ENCODE data around the gene RPL23.

Gene RPL23

DNA sequence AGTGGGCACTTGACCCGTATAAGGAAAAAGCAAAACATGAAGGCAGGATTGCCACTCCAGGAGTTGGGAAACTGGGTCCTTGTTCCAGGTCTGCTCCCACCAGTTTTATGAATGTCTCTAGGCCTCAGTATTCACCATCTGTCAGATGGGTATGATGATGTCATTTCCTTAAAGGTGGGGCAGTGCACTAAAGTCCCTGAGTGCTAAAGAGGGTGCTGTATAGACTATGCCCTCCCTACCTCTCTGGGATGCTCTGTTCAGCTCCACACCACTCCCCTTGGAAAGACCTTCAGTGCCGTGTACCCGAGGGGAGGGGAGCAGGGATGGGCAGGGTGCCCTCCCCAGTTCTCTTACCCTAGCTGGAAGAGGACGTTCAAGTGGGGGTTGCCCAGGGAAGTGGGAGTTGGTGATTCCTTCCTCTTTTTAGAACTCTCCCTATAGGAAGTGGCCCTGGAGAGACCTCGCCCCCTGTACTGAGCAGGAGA lies 18.5 kb upstream of the RPL23 start:
- Histone ChIP-seq H3K4me3 (ENCODE audit: low read length) (peak overlapping the region; percentile 99), H3K27ac (ENCODE audit: low read depth, low read length) (0 out of 2 replicates have a peak overlapping the region, but pooled peaks have one; percentile 58), H3K27me3 (ENCODE audit: insufficient read depth, low read length) (peaks cover 6% of the 10 kb centered on the region; the same call in 1 of the 2 replicates), H3K9ac (ENCODE audit: low read depth, low read length) (no peak overlapping the region; the same call in 1 of the 2 replicates), H3K4me1 (ENCODE audit: insufficient read depth, low read length) (peaks cover 43% of the 10 kb centered on the region), H3K9me3 (ENCODE audit: insufficient read depth, low read depth, low read length) (no peaks in the 10 kb centered on the region), H3K36me3 (ENCODE audit: insufficient read depth, low read length) (0 out of 2 replicates have a peak, but pooled peaks cover 3% of the 10 kb centered on the region)
- WGBS: 76% methylated on average over 1 of the region's 5 CpGs

DNA sequence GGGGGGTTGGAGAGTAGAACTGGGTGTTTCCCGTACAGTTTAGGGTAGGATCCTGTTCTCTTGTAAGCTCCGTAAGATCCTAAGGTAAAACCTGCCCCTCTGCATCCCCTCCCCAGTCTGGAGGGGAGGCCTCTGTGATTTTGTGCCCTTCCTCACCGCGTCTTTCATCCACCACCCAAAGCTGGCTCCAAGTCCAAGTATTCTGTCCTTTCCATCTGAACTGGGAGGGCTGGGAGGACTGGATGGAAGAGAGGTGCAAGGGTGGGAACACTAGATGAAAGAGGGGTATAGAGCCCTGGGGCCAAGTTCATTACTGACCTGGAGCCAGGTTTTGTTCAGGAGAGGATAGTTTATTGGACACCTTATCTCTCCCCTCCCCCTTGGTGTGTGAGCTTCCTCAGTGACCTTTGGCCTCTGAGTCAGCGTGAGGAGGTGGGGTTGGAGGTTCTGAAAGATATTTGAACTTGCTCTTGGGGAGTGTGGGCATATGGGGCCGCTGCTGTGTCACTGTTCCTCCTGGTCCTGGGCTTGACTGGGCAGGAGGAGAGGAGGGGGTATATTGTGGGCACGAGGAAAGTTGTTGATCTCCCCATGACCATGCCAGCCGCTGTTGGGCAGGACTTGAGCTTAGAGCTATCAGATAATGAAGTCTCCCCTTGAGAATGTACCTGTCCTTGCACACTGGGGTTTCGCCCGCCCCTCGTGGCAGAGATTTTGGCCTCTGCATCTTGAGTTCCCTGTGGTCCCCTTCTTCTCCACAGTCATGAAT lies 17.9 kb upstream of the RPL23 start:
- peaks cover 42% of the 10 kb centered on the region for H3K4me1 ChIP-seq (ENCODE audit: insufficient read depth, low read length)
- peaks cover 6% of the 10 kb centered on the region; the same call in 1 of the 2 replicates for H3K27me3 ChIP-seq (ENCODE audit: insufficient read depth, low read length)
- H3K9me3 ChIP-seq (ENCODE audit: insufficient read depth, low read depth, low read length): no peaks in the 10 kb centered on the region
- peak overlapping the region; percentile 58 for H3K27ac ChIP-seq (ENCODE audit: low read depth, low read length)
- H3K9ac ChIP-seq (ENCODE audit: low read depth, low read length): peak overlapping the region; percentile 77
- H3K4me3 ChIP-seq (ENCODE audit: low read length): peak overlapping the region; percentile 99
- 0 out of 2 replicates have a peak, but pooled peaks cover 3% of the 10 kb centered on the region for H3K36me3 ChIP-seq (ENCODE audit: insufficient read depth, low read length)
- 27% methylated on average over 11 of the region's 11 CpGs for WGBS

DNA sequence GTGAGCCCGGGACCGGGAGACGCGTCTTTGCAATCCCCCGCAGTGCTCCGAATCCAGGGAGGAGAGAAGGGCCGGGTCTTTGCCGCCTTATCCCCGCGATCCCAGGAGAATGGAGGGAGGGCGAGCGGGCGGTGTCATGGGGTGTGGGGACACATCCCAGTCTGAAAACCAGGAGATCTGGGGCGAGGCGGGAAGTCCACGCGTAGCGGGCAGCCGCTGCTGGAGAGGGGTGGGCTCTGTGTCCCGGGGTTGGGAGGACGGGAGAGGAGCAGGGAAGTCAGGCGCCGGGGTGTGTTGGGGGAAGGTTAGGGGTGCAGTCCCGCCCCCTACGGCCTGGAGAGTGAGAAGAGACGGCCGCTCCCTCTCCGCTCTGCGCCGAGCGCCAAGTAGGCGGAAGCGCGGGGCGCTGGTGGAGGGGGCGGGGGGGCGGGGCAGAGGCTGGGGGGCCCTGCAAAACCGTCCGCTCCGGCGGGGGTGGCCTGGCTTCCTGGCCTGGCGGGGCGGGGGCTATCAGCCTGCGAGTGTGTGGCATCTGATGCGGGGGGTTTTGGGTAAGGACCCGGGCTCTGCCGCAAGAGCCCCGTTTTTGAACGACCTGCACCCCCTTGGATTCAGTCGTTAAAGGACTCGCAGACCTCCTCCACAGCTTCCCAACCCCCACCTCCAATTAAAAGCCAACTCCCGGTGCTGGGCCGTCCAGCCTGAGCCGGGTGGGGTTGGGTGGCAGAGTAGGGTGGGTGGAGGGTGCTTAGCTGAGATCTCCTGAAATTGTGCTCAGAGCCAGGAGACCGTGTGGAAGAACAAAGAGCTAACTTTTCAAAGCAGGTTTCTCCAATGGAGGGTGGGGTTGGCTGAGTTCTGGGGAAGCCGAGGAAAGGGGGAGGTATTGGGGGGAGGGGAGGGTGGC lies 17.0 kb upstream of the RPL23 start:
- under 1% methylated on average over 42 of the region's 56 CpGs for WGBS
- H3K4me1 ChIP-seq (ENCODE audit: insufficient read depth, low read length): peaks cover 38% of the 10 kb centered on the region

DNA sequence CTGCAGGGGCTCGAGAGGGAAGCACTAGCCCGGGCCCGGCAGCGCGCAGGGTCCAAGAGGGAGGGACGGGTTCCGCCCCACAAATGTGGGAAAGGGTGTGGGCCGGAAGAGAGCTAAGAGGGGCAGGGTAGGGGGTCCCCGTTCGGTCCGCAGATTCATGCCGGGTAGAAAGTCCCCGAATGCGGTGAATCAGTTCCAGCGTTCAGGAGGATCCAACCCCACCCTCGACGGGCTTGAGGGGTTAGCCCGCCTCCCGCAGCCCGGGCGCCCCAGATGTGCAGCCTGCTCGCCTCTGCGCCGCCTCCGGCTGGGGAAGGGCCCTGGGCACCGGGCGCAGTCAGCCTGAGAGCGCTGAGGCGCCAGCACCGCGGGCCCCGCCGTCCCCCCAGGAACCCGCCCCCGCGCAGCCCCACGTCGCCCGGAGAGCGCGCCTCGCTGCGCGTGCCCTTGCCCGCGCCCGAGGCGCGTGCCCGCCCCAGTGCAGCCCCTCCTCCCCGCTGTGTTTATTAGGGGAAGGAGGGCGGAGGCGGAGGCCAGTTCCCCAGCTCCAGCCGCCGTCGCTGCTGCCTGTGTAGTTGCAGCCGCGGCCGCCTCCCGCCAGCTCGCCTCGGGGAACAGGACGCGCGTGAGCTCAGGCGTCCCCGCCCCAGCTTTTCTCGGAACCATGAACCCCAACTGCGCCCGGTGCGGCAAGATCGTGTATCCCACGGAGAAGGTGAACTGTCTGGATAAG lies 16.2 kb upstream of the RPL23 start, which contains the start of gene LASP1:
Gene LASP1 (plus strand): TSS at position 533 of the 733 bp plus-strand sequence. CDS start 132 bp downstream, at position 665.
- under 1% methylated on average over 73 of the region's 73 CpGs for WGBS
- Histone ChIP-seq H3K36me3 (ENCODE audit: insufficient read depth, low read length) (0 out of 2 replicates have a peak, but pooled peaks cover 3% of the 10 kb centered on the region), H3K9me3 (ENCODE audit: insufficient read depth, low read depth, low read length) (no peaks in the 10 kb centered on the region), H3K9ac (ENCODE audit: low read depth, low read length) (peak within 1 kb of the TSS; percentile 88), H3K27me3 (ENCODE audit: insufficient read depth, low read length) (peaks cover 6% of the 10 kb centered on the region; the same call in 1 of the 2 replicates), H3K4me3 (ENCODE audit: low read length) (peak within 1 kb of the TSS; percentile 99), H3K27ac (ENCODE audit: low read depth, low read length) (peak within 1 kb of the TSS; percentile 93), H3K4me1 (ENCODE audit: insufficient read depth, low read length) (peaks cover 30% of the 10 kb centered on the region)

More for the DNA sequence above, 17.0 kb upstream of the RPL23 start:
- H3K9me3 ChIP-seq (ENCODE audit: insufficient read depth, low read depth, low read length): no peaks in the 10 kb centered on the region
- 0 out of 2 replicates have a peak, but pooled peaks cover 3% of the 10 kb centered on the region for H3K36me3 ChIP-seq (ENCODE audit: insufficient read depth, low read length)
- H3K4me3 ChIP-seq (ENCODE audit: low read length): peak overlapping the region; percentile 99
- peak overlapping the region; percentile 93 for H3K27ac ChIP-seq (ENCODE audit: low read depth, low read length)
- peak overlapping the region; percentile 88 for H3K9ac ChIP-seq (ENCODE audit: low read depth, low read length)
- peaks cover 6% of the 10 kb centered on the region; the same call in 1 of the 2 replicates for H3K27me3 ChIP-seq (ENCODE audit: insufficient read depth, low read length)

DNA sequence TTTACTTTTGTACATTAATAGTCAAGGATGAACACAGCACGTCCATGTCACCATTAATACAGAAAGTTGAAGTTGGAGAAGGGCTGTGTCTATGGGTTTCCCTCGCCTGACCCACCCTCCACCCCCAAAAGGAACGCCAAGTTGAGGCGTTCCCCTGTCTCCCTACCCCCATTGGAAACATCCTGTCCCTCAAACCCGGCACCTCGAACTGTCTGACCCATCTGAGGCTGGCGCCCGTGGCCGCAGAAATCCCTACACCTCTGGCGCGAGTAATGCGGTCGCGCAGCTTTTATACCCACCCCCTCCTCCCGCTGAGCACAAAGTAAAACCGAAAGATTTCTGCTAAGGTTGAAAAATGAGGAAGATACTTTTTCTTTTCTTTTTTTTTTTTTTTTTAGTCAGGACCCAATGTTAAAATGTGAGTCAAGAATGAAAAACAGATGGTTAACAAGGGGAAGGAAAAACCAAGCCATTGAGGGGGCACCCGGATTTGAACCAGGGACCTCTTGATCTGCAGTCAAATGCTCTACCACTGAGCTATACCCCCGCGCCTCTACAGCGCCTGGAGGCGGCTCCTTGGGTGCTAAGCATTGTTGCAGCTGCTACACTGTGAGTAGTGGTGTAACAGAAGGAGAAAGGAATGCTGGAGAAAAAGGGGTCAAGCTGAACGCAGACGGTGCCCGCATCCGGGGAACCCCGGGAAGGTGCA lies 15.4 kb upstream of the RPL23 start:
- Histone ChIP-seq H3K36me3 (ENCODE audit: insufficient read depth, low read length) (0 out of 2 replicates have a peak, but pooled peaks cover 3% of the 10 kb centered on the region), H3K9ac (ENCODE audit: low read depth, low read length) (peak overlapping the region; percentile 82), H3K4me3 (ENCODE audit: low read length) (peak overlapping the region; percentile 99), H3K9me3 (ENCODE audit: insufficient read depth, low read depth, low read length) (no peaks in the 10 kb centered on the region), H3K27me3 (ENCODE audit: insufficient read depth, low read length) (peaks cover 6% of the 10 kb centered on the region; the same call in 1 of the 2 replicates), H3K27ac (ENCODE audit: low read depth, low read length) (peak overlapping the region; percentile 93), H3K4me1 (ENCODE audit: insufficient read depth, low read length) (peaks cover 23% of the 10 kb centered on the region)
- 1% methylated on average over 23 of the region's 26 CpGs for WGBS

DNA sequence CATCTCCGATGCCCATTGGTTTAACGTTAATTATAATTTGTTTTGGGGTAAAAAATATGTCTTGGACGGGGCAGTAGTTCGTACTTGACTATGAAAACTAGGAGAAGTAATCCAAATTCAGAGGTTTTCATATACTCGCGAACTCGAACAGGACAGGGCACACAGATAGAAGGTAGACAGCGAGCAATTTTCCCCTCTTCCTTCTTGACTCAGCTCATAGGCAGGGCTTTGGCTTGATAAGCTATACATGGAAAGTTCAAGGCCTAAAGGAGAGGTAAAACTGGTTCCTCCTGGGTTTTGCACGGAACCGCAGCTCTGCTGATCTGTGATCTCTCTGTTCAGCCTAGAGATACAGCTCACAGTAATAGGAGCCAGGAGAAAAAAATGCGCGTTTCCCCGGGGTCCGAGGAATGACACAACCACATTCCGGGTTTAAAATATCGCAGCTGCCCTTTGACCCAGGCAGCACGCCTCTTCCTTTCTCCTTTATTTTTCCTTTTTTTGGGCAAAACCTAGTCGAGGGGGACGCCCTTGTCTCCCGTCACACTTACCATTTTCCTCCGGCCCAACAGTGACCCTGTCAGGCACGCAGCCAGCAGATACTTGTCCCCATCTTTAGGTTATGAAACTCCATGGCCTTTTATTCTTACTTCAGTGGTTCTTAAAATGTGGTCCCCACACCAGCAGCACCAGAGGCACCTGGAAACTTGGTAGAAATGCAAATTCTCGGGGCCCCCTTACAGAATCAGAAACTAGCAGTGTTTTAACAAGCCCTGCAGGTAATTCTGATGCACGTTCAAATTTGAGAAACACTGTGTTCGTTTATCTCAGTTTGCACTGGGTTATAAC lies 14.7 kb upstream of the RPL23 start:
- H3K4me3 ChIP-seq (ENCODE audit: low read length): peak overlapping the region; percentile 99
- no peaks in the 10 kb centered on the region for H3K9me3 ChIP-seq (ENCODE audit: insufficient read depth, low read depth, low read length)
- H3K36me3 ChIP-seq (ENCODE audit: insufficient read depth, low read length): 0 out of 2 replicates have a peak, but pooled peaks cover 3% of the 10 kb centered on the region
- peaks cover 18% of the 10 kb centered on the region for H3K4me1 ChIP-seq (ENCODE audit: insufficient read depth, low read length)
- H3K27ac ChIP-seq (ENCODE audit: low read depth, low read length): peak overlapping the region; percentile 57; the same call in 1 of the 2 replicates
- 2% methylated on average over 25 of the region's 25 CpGs for WGBS
- peaks cover 6% of the 10 kb centered on the region; the same call in 1 of the 2 replicates for H3K27me3 ChIP-seq (ENCODE audit: insufficient read depth, low read length)
- peak overlapping the region; percentile 59 for H3K9ac ChIP-seq (ENCODE audit: low read depth, low read length)

DNA sequence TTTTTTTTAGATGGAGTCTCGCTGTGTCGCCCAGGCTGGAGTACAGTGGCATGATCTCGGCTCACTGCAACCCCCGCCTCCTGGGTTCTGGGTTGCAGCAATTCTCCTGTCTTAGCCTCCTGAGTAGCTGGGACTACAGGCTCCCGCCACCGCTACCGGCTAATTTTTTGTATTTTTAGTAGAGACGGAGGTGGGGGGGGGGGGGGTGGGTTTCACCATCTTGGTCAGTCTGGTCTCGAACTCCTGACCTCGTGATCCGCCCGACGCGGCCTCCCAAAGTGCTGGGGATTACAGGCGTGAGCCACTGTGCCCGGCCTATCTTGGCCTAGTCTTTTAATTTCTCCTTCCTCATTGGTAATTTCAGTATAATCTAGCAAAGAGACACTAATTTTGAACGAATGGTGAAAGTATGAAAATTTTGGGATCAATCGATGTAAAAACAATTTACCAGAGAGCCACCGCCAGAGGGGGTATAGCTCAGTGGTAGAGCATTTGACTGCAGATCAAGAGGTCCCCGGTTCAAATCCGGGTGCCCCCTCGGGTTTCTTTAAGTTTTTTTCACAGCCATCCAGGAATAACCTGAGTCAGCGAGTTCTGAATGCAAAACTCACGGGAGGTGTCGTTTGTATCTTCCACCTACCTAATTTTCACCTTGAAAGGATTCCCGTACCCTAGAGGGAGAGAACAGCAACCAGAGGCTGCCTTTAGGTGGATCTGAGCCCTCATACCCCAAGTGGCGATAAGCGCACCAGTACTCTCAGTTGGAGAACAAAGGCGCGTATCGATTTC lies 13.9 kb upstream of the RPL23 start:
- peaks cover 6% of the 10 kb centered on the region; the same call in 1 of the 2 replicates for H3K27me3 ChIP-seq (ENCODE audit: insufficient read depth, low read length)
- WGBS: 14% methylated on average over 31 of the region's 31 CpGs
- peak overlapping the region; percentile 59; the same call in 1 of the 2 replicates for H3K9ac ChIP-seq (ENCODE audit: low read depth, low read length)
- no peaks in the 10 kb centered on the region for H3K36me3 ChIP-seq (ENCODE audit: insufficient read depth, low read length)
- H3K27ac ChIP-seq (ENCODE audit: low read depth, low read length): peak overlapping the region; percentile 57; the same call in 1 of the 2 replicates
- peaks cover 11% of the 10 kb centered on the region for H3K4me1 ChIP-seq (ENCODE audit: insufficient read depth, low read length)
- H3K4me3 ChIP-seq (ENCODE audit: low read length): peak overlapping the region; percentile 99
- no peaks in the 10 kb centered on the region for H3K9me3 ChIP-seq (ENCODE audit: insufficient read depth, low read depth, low read length)

DNA sequence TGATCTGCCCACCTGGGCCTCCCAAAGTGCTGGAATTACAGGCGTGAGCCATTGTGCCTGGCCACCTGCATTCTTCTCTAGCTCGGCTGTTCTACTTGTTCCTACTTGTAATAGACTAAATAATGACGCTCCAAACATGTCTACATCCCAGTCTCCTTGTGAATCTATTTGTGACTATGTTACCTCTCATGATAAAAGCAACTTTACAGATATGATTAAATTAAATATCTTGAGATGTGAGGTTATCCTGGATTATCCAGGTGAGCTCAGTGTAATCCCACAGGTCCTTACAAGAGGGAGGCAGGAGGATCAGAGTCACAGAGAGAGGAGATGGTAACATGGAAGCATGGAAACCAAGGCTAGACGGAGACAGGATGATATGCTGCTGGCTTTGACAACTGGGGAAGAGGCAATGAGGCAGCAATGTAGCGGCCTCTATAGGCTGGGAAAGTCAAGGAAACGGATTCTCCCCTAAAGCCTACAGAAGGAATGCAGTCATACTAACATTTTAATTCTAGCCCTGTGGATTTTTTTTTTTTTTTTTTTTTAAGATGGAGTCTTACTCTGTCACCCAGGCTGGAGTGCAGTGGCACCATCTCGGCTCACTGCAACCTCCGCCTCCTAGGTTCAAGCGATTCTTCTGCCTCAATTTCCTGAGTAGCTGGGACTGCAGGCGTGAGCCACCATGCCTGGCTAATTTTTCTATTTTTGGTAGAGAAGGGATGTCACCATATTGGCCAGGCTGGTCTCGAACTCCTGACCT lies 11.3 kb upstream of the RPL23 start:
- H3K4me3 ChIP-seq (ENCODE audit: low read length): no peak overlapping the region
- H3K4me1 ChIP-seq (ENCODE audit: insufficient read depth, low read length): no peaks in the 10 kb centered on the region
- no peak overlapping the region for H3K27ac ChIP-seq (ENCODE audit: low read depth, low read length)
- H3K9ac ChIP-seq (ENCODE audit: low read depth, low read length): no peak overlapping the region
- no peaks in the 10 kb centered on the region for H3K36me3 ChIP-seq (ENCODE audit: insufficient read depth, low read length)
- no peaks in the 10 kb centered on the region for H3K9me3 ChIP-seq (ENCODE audit: insufficient read depth, low read depth, low read length)
- peaks cover 6% of the 10 kb centered on the region; the same call in 1 of the 2 replicates for H3K27me3 ChIP-seq (ENCODE audit: insufficient read depth, low read length)
- WGBS: 65% methylated on average over 10 of the region's 11 CpGs
